GM21360 (cell line): ENCODE data around the gene STMN3.

ENCODE experiments used
- ATAC-seq: cut with Tn5 transposase; IDR thresholded peaks from one replicate; pipeline ENCODE4 v1.9.1; 2021; ENCODE audit warnings: mild to moderate bottlenecking, moderate library complexity; ENCODE audit not compliant: unreplicated experiment

Gene STMN3

DNA sequence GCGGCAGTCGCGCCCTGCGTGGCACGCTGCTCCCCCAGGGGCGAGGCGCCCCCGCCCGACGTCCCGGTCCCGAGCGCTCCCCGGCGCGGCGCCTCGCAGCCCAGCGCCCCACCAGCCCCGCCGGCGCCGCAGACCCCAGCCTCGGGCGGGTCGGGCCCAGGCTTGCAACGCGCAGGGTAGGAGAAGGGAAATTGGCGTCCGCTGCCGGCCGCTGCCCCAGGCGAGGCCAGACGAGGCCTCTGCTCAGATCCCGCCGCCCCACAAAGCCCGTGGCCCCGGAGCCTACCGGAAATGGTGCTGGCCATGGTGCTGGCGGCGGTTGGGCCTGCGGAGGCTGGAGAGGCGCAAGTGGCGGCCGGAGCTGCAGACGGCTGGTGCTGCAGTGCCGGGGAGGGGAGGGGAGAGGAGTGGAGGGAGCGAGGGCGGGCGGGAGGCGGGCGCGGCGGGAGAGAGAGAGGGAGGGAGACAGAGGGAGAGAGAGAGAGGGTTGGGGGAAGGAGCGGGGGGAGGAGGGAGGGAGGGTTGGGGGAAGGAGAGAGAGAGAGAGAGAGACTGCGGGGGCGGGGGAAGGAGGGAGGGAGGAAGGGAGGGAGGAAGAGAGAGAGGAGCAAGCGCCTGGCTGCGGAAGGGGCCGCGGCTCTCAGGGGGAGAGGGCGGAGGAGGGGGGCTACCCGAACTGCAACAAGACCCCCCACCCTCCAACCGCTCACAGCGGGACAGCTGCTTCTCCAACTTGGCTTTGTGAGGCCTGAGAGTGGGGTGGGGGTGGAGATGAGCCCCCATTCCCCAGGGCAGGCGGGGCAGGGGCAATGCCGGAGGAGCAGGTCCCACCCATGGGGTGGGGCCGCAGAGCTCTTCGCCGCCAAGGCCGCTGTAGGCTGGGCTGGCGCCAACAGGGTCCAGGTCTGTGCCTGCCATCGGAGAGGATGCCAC is at the start of gene STMN3:
TSS of gene STMN3 (minus strand) at position 384 of the 933 bp plus-strand sequence. CDS start at position 305, 79 bp downstream.
- no peak for ATAC-seq

DNA sequence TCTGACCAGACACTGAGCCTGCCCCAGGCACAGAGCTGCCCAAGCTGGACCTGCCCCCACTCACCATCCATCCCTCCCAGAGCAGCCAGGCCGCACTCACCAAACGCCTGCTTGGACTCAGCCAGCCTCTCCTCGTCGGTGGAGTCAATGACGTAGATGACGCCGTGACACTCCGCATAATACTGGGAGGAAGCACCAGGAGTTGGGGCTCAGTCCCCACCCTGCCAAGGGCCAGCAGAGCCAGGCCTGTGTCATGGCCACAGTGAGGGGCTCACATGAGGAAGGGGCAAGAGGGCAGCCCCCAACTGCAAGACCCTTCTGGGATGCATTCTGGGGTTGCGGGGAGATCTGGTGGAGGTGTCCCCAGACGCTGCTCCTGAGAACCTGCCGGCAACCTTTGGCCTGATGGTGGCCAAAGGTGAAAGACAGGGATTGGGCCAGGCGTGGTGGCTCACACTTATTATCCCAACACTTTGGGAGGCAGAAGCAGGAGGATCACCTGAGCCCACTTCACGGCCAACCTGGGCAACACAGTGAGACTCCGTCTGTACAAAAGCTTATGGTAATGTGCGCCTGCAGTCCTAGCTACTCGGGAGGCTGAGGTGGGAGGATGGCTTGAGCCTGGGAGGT is 48.9 kb upstream of the STMN3 start:
- ATAC-seq, result no peak

DNA sequence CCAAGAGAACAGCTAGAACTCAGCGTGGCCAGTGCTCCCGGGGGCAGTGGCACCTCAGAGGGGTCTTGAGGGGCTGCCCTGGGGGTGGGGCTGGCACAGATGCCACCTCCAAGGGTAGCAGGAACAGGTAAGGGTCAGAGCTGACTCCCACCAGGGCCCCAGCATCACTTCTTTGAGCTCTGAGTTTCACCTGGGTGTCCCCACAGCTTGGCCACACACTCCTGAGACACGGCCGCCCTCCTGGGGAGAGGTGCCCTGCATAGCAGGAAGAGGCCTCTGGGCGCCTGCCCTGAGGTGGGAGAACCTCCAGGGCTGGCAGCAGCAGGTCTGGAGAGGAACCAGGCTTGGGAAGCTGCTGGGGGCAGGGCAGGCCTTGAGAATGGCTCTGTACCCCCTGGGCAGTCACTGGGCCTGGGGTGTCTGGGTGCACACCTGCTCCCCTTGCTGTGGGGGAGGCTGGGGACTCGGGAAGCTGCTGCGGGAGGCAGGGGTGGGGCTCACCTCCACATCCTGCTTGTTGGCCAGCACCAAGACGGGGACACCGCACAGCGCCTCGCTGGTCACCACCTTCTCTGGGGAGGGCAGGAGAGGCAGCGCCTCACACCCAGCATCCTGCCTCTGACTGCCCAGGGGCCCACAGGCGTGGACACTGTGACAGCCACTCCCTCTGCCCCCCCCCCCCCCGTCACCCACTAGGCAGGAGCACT is 48.3 kb upstream of the STMN3 start:
- no peak for ATAC-seq

DNA sequence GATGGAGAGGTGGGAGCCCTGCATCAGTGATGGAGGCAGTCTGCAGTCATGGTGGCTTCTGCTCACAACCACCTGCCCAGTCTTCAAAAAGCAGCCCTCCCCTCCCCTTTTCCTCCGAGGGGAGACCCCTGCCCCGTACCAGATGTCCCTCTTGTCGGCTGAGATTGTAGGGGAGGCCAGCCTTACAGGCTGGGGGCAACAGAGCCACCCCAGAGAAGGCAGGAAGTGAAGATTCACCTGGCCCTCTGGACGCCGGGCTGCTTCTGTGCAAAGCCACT is 47.8 kb upstream of the STMN3 start:
- ATAC-seq, result no peak

DNA sequence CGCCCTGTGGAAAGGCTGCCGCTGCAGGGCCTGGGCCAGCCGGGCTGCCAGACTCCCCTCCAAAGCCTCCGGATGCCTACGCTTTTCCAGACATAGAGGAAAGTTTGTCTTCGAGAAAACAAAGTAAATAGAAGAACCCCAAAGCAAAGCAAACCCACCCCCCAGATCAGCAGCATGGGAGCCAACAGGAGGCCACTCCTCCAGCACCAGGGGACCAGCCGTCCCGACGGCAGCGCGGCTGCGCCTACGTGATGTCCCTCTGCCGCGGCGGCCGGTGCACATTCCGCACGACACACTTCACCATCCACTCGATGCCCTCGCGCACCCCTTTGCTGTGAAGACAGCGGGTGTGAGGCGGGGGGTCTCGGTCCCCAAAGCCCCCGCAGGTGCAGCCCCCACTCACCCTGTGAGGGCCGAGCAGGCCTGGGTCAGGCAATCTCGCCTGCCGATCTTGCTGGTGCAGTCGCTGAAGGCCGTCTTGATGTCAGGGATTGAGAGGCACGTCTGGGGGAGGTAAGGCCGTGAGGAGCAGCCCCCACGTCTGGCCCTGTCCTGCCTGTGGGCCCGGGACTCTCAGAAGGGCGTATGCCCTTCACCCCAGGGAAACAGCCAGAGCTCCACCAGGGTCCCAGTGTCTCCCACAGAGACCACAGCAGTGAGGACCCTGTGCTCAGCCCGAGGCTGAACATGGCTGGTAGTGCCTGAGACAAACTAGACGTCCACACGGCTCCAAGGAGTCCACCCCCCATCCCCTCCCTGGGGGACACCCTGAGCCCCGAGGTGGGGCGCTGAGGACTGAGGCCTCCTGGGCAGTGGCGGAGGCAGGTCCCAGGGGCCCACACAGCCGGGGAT is 47.2 kb upstream of the STMN3 start:
- ATAC-seq, result no peak

DNA sequence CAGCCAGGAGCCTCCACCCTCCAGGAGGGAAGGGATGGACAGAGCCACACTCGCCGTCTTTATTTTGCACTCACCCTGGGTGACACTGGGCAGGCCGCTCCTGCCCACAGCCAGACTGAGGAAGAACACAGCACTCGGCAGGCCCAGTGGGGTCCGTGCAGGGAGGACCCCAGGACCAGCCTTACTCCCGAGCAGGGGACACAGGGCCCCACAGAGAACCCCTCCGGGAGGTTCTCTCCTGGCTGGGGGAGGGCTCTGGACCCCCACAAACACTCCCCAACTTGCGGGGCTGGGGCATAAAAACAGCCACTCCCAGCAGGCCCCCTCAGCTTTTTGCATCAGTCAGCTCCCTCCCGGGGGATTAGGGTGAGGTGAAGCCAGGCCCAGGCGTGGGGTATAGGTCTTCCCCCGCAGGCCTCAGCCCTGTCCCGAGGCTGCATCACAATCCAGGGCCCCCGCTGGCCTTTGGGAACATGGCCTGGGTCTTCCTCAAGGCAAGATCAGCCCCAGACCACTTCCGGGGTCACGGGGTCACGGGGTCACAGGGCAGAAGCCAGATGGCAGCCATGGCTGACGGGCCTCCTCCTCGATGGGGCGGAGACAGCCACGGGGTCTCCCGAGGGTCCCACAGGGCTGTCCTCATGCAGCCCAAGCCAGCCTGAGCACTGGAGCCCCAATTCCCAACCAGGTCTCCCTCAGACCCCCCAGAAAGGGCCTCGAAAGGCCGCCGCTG is 46.4 kb upstream of the STMN3 start:
- no peak for ATAC-seq

DNA sequence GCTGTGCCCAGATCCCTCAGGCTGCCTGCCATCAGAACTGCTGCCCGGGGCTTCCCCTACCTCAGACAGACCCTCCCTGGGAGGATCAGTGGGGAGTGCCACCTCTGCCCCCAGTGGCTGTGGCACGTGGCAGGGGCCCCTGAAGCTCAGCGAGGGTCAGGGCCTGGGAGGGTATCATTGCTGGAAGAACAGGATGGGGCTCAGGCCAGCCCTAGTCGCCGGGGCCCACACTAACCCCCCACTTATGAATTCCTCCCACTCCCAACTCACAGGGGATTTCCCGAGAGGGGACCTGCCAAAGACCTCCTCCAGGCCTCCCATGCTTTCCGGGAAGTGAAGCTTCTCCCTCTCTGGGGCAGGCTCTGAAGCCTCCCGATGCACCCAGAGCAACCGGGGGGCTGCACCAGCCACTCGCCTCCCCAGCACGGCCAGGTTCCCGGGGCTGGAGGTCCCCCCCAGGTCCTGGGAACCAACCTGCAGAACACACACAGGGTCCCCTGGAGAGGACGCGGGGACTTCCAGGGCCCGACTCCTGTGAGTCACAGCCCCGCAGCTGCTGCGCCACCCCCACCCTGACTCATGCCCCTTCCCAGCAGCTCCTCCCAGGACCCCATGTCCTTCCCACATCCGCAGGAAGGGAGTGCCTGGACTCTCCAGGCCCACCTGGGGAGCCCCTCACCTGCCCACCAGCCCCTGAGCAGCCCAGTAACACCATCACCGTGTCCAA is 45.7 kb upstream of the STMN3 start:
- no peak for ATAC-seq

DNA sequence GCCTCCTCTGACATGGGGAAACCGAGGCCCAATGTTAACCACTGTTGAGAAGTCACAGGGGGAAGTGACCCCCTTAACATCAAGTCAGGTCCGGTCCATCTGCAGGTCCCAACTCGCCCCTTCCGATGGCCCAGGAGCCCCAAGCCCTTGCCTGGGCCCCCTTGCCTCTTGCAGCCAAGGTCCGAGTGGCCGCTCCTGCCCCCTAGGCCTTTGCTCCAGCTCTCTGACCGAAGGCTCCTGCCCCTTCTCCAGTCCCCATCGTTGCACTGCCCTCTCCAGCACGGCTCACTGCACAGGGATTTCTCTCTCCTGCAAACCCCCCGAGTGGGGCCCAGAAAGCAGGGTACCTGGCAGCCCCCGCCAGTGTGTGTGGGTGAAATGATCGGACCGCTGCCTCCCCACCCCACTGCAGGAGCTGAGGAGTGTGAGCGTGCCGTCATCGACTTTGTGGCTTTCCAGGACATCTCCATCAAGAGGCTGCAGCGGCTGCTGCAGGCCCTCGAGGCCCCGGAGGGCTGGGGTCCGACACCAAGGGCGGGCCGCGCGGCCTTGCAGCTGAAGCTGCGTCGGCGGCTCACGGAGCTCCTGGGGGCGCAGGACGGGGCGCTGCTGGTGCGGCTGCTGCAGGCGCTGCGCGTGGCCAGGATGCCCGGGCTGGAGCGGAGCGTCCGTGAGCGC is 44.8 kb upstream of the STMN3 start:
- ATAC-seq, result no peak

DNA sequence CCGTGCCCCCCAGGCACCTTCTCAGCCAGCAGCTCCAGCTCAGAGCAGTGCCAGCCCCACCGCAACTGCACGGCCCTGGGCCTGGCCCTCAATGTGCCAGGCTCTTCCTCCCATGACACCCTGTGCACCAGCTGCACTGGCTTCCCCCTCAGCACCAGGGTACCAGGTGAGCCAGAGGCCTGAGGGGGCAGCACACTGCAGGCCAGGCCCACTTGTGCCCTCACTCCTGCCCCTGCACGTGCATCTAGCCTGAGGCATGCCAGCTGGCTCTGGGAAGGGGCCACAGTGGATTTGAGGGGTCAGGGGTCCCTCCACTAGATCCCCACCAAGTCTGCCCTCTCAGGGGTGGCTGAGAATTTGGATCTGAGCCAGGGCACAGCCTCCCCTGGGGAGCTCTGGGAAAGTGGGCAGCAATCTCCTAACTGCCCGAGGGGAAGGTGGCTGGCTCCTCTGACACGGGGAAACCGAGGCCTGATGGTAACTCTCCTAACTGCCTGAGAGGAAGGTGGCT is 44.2 kb upstream of the STMN3 start:
- no peak for ATAC-seq

DNA sequence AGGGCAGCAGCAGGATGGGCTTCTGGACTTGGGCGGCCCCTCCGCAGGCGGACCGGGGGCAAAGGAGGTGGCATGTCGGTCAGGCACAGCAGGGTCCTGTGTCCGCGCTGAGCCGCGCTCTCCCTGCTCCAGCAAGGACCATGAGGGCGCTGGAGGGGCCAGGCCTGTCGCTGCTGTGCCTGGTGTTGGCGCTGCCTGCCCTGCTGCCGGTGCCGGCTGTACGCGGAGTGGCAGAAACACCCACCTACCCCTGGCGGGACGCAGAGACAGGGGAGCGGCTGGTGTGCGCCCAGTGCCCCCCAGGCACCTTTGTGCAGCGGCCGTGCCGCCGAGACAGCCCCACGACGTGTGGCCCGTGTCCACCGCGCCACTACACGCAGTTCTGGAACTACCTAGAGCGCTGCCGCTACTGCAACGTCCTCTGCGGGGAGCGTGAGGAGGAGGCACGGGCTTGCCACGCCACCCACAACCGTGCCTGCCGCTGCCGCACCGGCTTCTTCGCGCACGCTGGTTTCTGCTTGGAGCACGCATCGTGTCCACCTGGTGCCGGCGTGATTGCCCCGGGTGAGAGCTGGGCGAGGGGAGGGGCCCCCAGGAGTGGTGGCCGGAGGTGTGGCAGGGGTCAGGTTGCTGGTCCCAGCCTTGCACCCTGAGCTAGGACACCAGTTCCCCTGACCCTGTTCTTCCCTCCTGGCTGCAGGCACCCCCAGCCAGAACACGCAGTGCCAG is 43.6 kb upstream of the STMN3 start, which contains the start of gene TNFRSF6B:
TSS of gene TNFRSF6B (plus strand) at position 25 of the 729 bp plus-strand sequence. CDS start at position 141, 116 bp downstream.
- ATAC-seq, result no peak

DNA sequence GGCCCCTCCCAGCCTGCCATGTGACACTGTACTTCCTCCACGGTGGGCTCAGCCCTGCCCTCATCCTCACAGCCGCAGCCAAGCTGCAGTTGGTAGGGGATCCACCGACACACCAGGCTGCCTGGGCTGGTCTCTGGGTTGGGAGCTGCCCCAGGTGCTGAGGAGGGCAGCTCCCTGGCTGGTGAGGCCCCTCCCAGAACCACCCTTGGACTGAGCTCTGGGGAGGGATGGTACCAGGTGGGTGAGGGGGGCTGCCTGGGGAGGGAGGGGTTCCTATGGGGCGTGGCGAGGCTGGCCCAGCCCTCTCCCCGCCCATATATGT is 43.0 kb upstream of the STMN3 start:
- ATAC-seq, result no peak

DNA sequence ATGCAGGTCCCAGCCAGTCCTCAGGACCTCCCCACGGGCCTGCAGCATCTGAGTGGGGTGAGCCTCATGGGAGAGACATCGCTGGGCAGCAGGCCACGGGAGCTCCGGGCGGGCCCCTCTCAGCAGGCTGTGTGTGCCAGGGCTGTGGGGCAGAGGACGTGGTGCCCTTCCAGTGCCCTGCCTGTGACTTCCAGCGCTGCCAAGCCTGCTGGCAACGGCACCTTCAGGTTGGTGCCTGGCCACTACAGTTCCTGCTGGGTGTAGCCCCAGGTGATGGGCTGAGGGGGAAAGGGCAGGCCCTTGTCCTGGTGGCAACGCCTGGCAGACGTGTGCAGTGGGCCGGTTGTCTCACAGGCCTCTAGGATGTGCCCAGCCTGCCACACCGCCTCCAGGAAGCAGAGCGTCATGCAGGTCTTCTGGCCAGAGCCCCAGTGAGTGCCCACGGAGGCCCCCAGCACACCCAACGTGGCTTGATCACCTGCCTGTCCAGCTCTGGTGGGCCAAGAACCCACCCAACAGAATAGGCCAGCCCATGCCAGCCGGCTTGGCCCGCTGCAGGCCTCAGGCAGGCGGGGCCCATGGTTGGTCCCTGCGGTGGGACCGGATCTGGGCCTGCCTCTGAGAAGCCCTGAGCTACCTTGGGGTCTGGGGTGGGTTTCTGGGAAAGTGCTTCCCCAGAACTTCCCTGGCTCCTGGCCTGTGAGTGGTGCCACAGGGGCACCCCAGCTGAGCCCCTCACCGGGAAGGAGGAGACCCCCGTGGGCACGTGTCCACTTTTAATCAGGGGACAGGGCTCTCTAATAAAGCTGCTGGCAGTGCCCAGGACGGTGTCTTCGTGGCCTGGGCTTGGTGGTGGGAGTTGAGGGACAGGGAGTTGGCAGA is 42.4 kb upstream of the STMN3 start:
- ATAC-seq, result no peak

DNA sequence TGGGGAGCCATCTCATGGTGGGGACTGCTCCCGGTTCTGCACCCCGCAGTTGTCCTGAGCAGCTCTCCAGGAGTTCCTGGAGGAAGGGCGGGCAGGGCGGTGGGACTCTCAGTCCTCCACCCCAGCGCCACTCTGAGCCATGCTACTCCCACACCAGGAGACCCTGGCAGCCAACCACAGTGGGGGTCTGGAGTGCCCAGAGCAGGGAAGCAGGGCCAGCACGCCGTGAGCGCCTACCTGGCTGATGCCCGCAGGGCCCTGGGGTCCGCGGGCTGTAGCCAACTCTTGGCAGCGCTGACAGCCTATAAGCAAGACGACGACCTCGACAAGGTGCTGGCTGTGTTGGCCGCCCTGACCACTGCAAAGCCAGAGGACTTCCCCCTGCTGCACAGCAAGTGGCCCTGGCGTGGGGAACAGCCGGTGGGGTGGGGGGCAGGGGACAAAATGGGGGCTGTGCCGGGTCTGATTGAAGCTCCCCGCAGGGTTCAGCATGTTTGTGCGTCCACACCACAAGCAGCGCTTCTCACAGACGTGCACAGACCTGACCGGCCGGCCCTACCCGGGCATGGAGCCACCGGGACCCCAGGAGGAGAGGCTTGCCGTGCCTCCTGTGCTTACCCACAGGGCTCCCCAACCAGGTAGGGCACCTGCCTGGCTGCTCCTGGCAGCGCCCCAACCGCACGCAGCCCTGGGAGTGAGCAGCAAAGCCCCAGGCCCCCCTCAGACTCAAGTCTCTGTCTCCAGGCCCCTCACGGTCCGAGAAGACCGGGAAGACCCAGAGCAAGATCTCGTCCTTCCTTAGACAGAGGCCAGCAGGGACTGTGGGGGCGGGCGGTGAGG is 41.6 kb upstream of the STMN3 start:
- ATAC-seq, result no peak

DNA sequence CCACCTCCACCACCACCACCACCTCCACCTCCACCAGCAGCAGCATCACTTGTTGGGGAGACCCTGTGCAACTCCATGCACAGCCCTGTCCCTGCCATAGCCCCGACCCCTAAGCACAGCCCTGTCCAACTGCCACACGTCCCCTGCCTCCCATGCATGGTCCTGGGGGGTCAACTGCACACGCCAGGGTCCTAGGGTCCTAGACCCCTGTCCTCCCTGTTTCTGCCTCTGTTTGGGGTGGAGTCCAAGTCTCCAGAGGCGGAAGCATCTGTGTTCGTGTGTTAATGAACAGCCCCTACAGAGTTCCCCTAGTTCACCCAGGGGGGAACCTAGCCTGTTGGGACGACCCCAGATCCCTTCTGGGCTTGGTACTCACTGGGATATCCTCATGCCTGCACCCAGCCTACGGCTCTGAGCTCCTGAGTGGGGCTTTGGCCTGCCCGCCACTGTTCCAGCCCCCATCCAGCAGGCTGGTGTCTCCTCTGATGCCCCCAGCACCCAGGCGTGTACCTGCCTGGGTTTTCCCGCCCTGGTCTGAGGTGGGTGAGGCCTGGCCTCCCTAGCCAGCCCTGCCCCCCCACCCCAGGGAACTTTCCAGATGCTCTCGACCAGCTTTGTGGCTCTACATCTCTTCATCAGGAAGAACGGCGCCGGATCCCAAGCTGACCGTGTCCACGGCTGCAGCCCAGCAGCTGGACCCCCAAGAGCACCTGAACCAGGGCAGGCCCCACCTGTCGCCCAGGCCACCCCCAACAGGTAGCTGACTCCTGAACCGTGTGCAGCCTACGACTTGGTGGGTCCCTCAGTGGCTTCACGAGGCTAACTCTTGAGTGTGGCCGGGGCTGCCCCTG is 40.7 kb upstream of the STMN3 start:
- no peak for ATAC-seq

DNA sequence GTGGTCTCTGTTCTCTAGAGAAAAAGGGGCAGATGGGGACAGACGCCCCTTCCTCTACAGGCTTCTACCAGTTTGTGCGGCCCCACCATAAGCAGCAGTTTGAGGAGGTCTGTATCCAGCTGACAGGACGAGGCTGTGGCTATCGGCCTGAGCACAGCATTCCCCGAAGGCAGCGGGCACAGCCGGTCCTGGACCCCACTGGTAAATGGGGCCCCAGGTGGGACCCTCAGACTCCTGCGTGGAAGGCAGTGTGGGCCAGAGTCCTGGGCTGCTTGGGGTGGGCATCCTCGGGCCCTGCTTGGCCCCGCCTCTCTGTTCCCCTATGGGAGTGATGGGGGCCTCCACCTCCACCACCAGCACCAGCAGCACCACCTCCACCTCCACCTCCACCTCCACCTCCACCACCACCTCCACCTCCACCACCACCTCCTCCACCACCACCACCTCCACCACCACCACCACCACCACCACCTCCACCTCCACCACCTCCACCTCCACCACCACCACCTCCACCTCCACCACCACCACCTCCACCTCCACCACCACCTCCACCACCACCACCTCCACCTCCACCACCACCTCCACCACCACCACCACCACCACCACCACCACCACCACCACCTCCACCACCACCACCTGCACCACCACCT is 40.0 kb upstream of the STMN3 start:
- ATAC-seq, result no peak
